Bone marrow (tissue), 2 donors: ENCODE results near the gene SMARCA2.

ENCODE experiments used
- DNase-seq, 2 donors: peaks; one replicate each; lab custom pipeline; 2025; lab: John Stamatoyannopoulos, UW

The SMARCA2 gene

GRCh38 chr9:2014696-2015580 lies at the start of gene SMARCA2:
SMARCA2 (plus strand) TSS chr9:2015347; CDS start chr9:2029023, 13,676 bp downstream.
- DNase-seq, result peak; percentile 77 to 98

DNA sequence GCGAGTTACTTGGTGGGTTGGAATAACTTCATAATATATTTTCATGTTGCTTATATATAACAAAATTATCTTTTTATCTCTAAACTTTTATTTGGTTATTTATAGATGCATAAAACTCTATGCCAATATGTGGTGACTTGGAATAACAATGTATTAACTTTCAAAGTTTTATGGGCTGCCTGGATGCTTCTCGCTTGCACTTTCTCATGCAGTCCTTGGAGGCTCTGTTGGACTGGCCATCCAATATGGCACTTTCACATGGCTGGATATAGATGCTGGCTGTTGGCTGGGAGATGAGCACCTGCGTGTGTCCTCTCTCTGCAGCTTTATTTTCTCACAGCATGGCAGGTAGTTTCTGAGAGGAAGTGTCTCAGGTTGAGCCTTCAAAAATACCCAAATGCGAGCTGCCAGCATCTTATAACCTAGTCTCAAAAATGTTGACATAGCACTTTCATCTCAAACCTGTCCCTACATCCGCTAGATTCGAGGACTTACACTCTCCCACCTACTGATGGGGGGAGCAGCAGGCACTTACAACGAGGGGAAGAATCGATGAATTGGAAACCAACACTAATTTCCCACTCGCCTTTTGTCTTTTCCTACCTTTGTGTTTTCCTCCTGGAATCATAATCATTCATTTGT lies 48.3 kb upstream of the SMARCA2 start:
- DNase-seq, result no peak

GRCh38 chr9:1969160-1969559 lies 46.0 kb upstream of the SMARCA2 start:
- no peak for DNase-seq

DNA sequence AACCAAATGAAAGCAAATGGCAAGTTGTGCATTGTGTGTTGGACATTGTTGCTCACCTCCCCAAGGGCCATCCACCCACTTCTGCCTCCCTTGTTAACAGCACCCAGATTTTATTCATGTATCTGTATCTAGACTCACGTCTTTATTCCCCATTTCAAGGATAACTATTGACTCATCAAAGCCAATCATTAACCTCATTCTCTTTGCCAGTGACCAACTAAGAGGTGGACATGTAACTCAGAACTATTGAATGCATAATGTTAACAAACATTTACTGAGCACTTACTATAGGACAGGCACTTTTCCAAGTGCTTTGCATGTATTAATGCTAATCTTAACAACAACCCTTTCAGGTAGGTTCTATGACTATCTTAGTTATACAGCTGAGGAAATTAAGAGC lies 45.2 kb upstream of the SMARCA2 start:
- DNase-seq, result no peak

- no peak for DNase-seq
Observed at GRCh38 chr9:1972672-1973071, 42.5 kb upstream of the SMARCA2 start.

DNA sequence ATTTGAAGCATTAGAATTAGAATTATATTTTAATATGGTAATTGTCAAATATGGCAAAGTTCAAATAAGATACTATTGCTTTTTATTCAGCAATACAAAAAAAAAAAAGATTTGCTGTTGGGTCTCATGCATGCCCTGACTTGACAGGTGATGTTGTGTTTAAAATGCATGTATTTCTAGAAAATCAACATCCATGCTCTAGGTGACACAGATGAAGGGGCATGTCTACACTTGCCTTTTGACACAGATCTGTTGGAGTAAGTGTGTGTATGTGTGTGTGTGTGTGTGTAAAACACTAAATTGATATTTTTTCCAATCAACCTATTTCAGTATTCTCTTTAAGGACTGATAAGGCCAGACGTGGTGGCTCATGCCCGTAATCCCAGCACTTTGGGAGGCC lies 38.1 kb upstream of the SMARCA2 start:
- DNase-seq, result no peak

GRCh38 chr9:1978941-1979340 lies 36.2 kb upstream of the SMARCA2 start:
- DNase-seq, result no peak

- no peak for DNase-seq
Observed at GRCh38 chr9:1979741-1980367, 35.3 kb upstream of the SMARCA2 start.

GRCh38 chr9:1980387-1980786 lies 34.8 kb upstream of the SMARCA2 start:
- no peak for DNase-seq

GRCh38 chr9:1982074-1982473 lies 33.1 kb upstream of the SMARCA2 start:
- no peak for DNase-seq

GRCh38 chr9:1986341-1986740 lies 28.8 kb upstream of the SMARCA2 start:
- no peak for DNase-seq

DNA sequence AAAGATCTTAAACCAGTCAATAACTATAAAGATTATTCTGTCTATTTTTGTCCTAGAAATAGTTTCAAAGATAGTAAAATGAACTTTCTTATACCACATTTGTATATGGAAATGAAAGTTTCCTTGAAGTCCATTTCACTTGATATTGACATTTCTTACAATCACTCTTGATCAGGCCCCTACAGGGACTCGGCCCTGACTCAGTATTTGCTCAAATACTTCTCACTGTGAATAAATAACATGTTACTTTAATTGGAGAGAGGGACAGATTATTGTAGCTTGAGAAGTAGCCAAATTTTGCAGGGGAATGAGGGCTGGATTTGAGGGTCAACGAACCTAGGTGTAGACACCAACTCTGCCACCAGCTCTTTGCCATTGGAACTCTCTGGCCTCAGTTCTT lies 25.6 kb upstream of the SMARCA2 start:
- DNase-seq, result no peak

DNA sequence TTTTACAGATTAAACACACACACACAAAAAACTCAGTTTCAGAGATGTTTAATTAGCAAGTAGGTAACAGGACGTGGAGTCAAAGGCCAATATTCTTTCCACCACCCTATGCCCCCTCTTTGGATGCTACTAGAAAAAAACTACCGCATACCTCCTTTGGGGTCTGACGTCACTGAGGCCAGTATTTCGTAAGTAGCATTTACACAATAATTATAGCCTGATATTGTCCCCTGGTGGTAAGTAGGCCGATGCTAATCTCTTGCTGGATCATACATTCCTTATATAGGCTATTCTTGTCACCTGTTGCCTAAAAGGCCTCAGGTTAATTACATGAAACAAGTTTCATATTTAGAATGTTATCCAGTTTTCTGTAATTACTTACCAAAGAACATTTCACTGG lies 21.0 kb upstream of the SMARCA2 start:
- no peak for DNase-seq

DNA sequence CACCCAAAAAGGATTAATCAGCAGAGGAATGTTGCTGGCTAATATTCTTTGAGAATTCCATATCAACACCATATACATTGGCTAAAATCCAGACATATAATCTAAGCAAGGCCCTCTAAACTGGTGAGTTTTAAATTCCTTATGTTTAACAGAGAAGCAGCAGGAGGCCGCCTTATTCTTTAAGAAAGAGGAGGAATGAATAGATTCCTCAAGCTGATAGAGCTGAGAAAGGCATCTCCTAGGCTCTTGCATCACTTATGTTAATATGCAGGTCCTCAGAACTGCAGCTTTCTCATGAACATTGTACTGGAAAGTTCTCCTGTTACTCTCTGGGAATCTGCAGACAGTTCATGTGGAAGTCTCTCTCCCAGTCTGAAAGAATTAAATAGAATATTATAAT lies 20.1 kb upstream of the SMARCA2 start:
- no peak for DNase-seq

- no peak for DNase-seq
Observed at GRCh38 chr9:1996156-1996555, 19.0 kb upstream of the SMARCA2 start.

GRCh38 chr9:1997646-1998045 lies 17.5 kb upstream of the SMARCA2 start:
- DNase-seq, result no peak

DNA sequence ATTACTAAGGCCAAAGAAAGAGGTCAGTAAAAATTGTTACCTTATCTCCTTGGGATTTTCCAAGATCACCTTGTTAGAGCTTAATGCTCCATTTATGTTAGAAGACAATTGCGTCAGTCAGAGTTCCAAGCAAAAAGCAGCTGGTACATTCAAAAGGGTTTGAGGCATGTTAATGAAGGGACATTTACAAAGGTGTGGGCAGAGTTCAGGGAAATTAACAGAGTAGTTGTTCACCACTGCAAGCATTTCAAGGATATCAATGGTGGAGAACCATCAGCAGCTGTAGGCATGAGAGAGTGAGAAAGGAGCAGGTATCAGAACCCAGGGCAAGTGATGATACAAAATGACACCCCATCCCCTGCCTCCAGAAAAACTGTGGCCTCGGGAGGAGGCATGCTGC lies 17.0 kb upstream of the SMARCA2 start:
- no peak for DNase-seq

DNA sequence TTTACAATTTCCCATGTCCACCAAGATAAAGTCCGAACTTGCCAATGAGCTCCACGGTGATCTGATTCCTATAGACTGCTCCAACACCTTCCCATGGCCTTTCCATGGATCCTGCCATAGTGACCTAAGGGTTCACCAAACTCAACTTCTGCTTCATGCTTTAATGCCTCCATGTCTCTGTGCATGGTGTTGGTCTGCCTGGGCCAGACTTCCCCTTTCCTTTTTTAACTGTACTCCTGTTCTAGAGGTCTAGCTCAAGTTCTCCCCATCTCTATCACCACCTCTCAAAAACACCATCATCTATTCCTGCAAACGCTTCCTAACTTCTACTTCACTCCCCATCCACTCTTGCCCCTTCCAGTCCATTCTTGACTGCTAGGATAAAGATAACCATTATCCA lies 14.8 kb upstream of the SMARCA2 start:
- DNase-seq, result no peak

DNA sequence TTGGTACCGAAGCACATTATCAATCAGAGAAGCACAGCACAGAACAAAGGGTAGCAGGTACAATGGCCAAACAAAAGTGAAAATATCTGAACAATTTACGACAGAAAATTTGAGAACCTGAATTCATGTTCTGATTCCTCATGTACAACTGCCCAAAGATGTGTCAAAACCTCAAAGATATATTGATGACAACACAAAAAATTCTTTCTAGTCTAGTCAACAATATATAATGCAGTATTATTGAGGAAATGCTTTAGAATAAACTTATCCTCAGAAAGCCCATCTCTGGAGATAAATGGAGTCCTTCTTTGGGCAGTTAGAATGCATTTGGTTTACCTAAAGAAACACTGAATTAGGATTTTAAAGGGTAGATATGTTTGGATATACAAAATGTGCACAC lies 6.8 kb upstream of the SMARCA2 start:
- no peak for DNase-seq

DNA sequence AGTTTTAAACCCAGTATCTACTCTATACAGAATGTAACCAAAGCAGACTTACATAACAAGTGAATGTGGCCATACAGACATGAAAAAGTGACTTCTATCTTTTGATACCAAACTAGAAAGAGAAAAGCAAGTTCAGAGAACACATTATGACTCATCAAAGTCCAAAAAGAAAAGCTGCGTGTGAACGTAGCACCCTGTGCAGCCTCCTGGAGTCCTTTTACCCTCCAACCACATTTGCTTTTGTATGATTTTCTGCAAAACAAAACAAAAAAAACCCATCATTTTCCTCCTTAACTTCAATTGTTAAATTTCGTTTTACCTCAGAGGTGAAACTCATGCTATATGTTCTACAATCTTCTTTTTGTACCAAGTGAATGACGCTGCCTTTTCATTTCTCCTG lies 2.8 kb upstream of the SMARCA2 start:
- DNase-seq, result no peak

GRCh38 chr9:2013743-2014475 lies 1.2 kb upstream of the SMARCA2 start:
- no peak for DNase-seq
